ENCODE results near the gene MFN1.

Gene MFN1

GRCh38 chr3:179348325-179349013, 960 bp downstream of the MFN1 start:
- no peak for DNase-seq

- DNase-seq = no peak
Observed at GRCh38 chr3:179355996-179356395, 8.5 kb downstream of the MFN1 start.

- DNase-seq = no peak
Observed at GRCh38 chr3:179363332-179363731, 15.8 kb downstream of the MFN1 start.

- no peak for DNase-seq
Observed at GRCh38 chr3:179369621-179370020, 22.1 kb downstream of the MFN1 start.

GRCh38 chr3:179373938-179374337, 26.4 kb downstream of the MFN1 start:
- no peak for DNase-seq

- DNase-seq = no peak
Observed at GRCh38 chr3:179375091-179375999, 27.8 kb downstream of the MFN1 start.

- no peak for DNase-seq
Observed at GRCh38 chr3:179376474-179376873, 29.0 kb downstream of the MFN1 start.

- no peak for DNase-seq
Observed at GRCh38 chr3:179391906-179392305, 44.4 kb downstream of the MFN1 start.

GRCh38 chr3:179398574-179399231, 51.2 kb downstream of the MFN1 start:
- DNase-seq = no peak

- DNase-seq = no peak
Observed at GRCh38 chr3:179401561-179401960, 54.1 kb downstream of the MFN1 start.

- DNase-seq = no peak
Observed at GRCh38 chr3:179402963-179403362, 55.5 kb downstream of the MFN1 start.

- no peak for DNase-seq
Observed at GRCh38 chr3:179404307-179404706, 56.8 kb downstream of the MFN1 start.

- DNase-seq = no peak
Observed at GRCh38 chr3:179410331-179410730, 62.8 kb downstream of the MFN1 start.

GRCh38 chr3:179410999-179411398, 63.5 kb downstream of the MFN1 start:
- DNase-seq = no peak

- DNase-seq = no peak
Observed at GRCh38 chr3:179414804-179415203, 67.3 kb downstream of the MFN1 start.

- DNase-seq = no peak
Observed at GRCh38 chr3:179415377-179415776, 67.9 kb downstream of the MFN1 start.

- no peak for DNase-seq
Observed at GRCh38 chr3:179416681-179417080, 69.2 kb downstream of the MFN1 start.

- no peak for DNase-seq
Observed at GRCh38 chr3:179418610-179419009, 71.1 kb downstream of the MFN1 start.

GRCh38 chr3:179421500-179421899, 74.0 kb downstream of the MFN1 start:
- DNase-seq = no peak

GRCh38 chr3:179425075-179425474, 77.6 kb downstream of the MFN1 start:
- no peak for DNase-seq

GRCh38 chr3:179428876-179429548, 81.5 kb downstream of the MFN1 start:
- no peak for DNase-seq

- DNase-seq = no peak
Observed at GRCh38 chr3:179430277-179430870, 82.9 kb downstream of the MFN1 start.

- DNase-seq = no peak
Observed at GRCh38 chr3:179432021-179432420, 84.5 kb downstream of the MFN1 start.
